ENCODE results near the gene TP53RK.
A peak's percentile ranks its signal among the peaks of the same experiment; 100 is the strongest.

TP53RK gene

GRCh38 chr20:46641424-46641823 lies 47.8 kb downstream of the TP53RK start:
- Histone ChIP-seq H4K8ac (ENCODE audit: low read depth, low read length) (no peak overlapping the region), H3K23ac (ENCODE audit: low read length) (no peak overlapping the region), H3K18ac (ENCODE audit: low read length) (no peak overlapping the region), H2AFZ (ENCODE audit: insufficient read depth, low read length, poor library complexity) (no peak overlapping the region), H3K27ac (ENCODE audit: low read depth, low read length) (no peak overlapping the region), H3K9me3 (ENCODE audit: insufficient read depth, low read depth, low read length) (no peaks in the 10 kb centered on the region), H2AK5ac (ENCODE audit: low read length) (no peak overlapping the region), H3K4me1 (ENCODE audit: control insufficient read depth in 1 of 2, insufficient read depth in 2 of 2, low read length in 2 of 2) (peaks cover 15 to 20% of the 10 kb centered on the region in 2 experiments), H3K4me3 (ENCODE audit: low read depth, low read length) (no peak overlapping the region), H4K91ac (ENCODE audit: low read depth, low read length) (no peak overlapping the region), H3K14ac (ENCODE audit: low read length) (no peak overlapping the region), H3K9ac (ENCODE audit: low read length) (no peak overlapping the region), H3K4ac (ENCODE audit: low read depth, low read length) (no peak overlapping the region), H3K79me1 (ENCODE audit: low read length) (peaks cover 9% of the 10 kb centered on the region), H3K4me2 (ENCODE audit: low read length) (no peak overlapping the region), H2BK5ac (ENCODE audit: low read depth, low read length, poor library complexity) (no peak overlapping the region), H2BK120ac (ENCODE audit: insufficient read depth, low read length, poor library complexity) (no peak overlapping the region), H3K79me2 (ENCODE audit: control insufficient read depth, insufficient read depth, low read length, poor library complexity) (no peaks in the 10 kb centered on the region), H4K12ac (ENCODE audit: low read depth, low read length) (no peak overlapping the region), H3K27me3 (ENCODE audit: insufficient read depth, low read length) (no peaks in the 10 kb centered on the region), H2BK12ac (ENCODE audit: low read length) (no peak overlapping the region), H3K36me3 (ENCODE audit: control insufficient read depth in 1 of 2, insufficient read depth in 2 of 2, low read length in 2 of 2) (no peaks in the 10 kb centered on the region)
- no peak for DNase-seq

GRCh38 chr20:46640536-46641311 lies 48.5 kb downstream of the TP53RK start:
- no peak overlapping the region for H2AK5ac ChIP-seq (ENCODE audit: low read length)
- H2BK12ac ChIP-seq (ENCODE audit: low read length) = no peak overlapping the region
- no peaks in the 10 kb centered on the region for H3K36me3 ChIP-seq (ENCODE audit: control insufficient read depth in 1 of 2, insufficient read depth in 2 of 2, low read length in 2 of 2)
- no peak overlapping the region for H3K23ac ChIP-seq (ENCODE audit: low read length)
- no peaks in the 10 kb centered on the region for H3K79me2 ChIP-seq (ENCODE audit: control insufficient read depth, insufficient read depth, low read length, poor library complexity)
- no peak overlapping the region for H3K4me2 ChIP-seq (ENCODE audit: low read length)
- no peak overlapping the region for H3K18ac ChIP-seq (ENCODE audit: low read length)
- H2BK5ac ChIP-seq (ENCODE audit: low read depth, low read length, poor library complexity) = no peak overlapping the region
- H2BK120ac ChIP-seq (ENCODE audit: insufficient read depth, low read length, poor library complexity) = no peak overlapping the region
- no peak overlapping the region for H4K8ac ChIP-seq (ENCODE audit: low read depth, low read length)
- H3K27ac ChIP-seq (ENCODE audit: low read depth, low read length) = no peak overlapping the region
- peaks cover 9% of the 10 kb centered on the region for H3K79me1 ChIP-seq (ENCODE audit: low read length)
- no peak overlapping the region for H3K4me3 ChIP-seq (ENCODE audit: low read depth, low read length)
- no peaks in the 10 kb centered on the region for H3K27me3 ChIP-seq (ENCODE audit: insufficient read depth, low read length)
- no CpG with 5 or more reads among the region's 14 CpGs for WGBS (ENCODE audit: extremely low coverage, insufficient coverage, insufficient read length)
- H3K9ac ChIP-seq (ENCODE audit: low read length) = peak overlapping the region; percentile 25
- no peak overlapping the region for H4K12ac ChIP-seq (ENCODE audit: low read depth, low read length)
- H3K4ac ChIP-seq (ENCODE audit: low read depth, low read length) = no peak overlapping the region
- DNase-seq = no peak
- no peak overlapping the region for H2AFZ ChIP-seq (ENCODE audit: insufficient read depth, low read length, poor library complexity)
- no peaks in the 10 kb centered on the region for H3K9me3 ChIP-seq (ENCODE audit: insufficient read depth, low read depth, low read length)
- H3K4me1 ChIP-seq (ENCODE audit: control insufficient read depth in 1 of 2, insufficient read depth in 2 of 2, low read length in 2 of 2) = peaks cover 19 to 25% of the 10 kb centered on the region in 2 experiments
- peak overlapping the region; percentile 25 for H4K91ac ChIP-seq (ENCODE audit: low read depth, low read length)
- no peak overlapping the region for H3K14ac ChIP-seq (ENCODE audit: low read length)

GRCh38 chr20:46640044-46640443 lies 49.2 kb downstream of the TP53RK start:
- no peak overlapping the region for H2AFZ ChIP-seq (ENCODE audit: insufficient read depth, low read length, poor library complexity)

GRCh38 chr20:46639587-46639986 lies 49.7 kb downstream of the TP53RK start:
- Histone ChIP-seq H2AK5ac (ENCODE audit: low read length) (no peak overlapping the region), H3K4ac (ENCODE audit: low read depth, low read length) (no peak overlapping the region), H2BK120ac (ENCODE audit: insufficient read depth, low read length, poor library complexity) (no peak overlapping the region), H3K9ac (ENCODE audit: low read length) (no peak overlapping the region), H2BK12ac (ENCODE audit: low read length) (no peak overlapping the region), H3K79me2 (ENCODE audit: control insufficient read depth, insufficient read depth, low read length, poor library complexity) (no peaks in the 10 kb centered on the region), H4K91ac (ENCODE audit: low read depth, low read length) (no peak overlapping the region), H3K27ac (ENCODE audit: low read depth, low read length) (no peak overlapping the region), H3K14ac (ENCODE audit: low read length) (no peak overlapping the region), H2AFZ (ENCODE audit: insufficient read depth, low read length, poor library complexity) (no peak overlapping the region), H3K4me2 (ENCODE audit: low read length) (no peak overlapping the region), H3K4me3 (ENCODE audit: low read depth, low read length) (no peak overlapping the region), H4K12ac (ENCODE audit: low read depth, low read length) (no peak overlapping the region), H3K23ac (ENCODE audit: low read length) (no peak overlapping the region), H3K4me1 (ENCODE audit: control insufficient read depth in 1 of 2, insufficient read depth in 2 of 2, low read length in 2 of 2) (peaks cover 26 to 36% of the 10 kb centered on the region in 2 experiments), H3K9me3 (ENCODE audit: insufficient read depth, low read depth, low read length) (no peaks in the 10 kb centered on the region), H3K79me1 (ENCODE audit: low read length) (peaks cover 12% of the 10 kb centered on the region), H3K27me3 (ENCODE audit: insufficient read depth, low read length) (no peaks in the 10 kb centered on the region), H3K18ac (ENCODE audit: low read length) (no peak overlapping the region), H4K8ac (ENCODE audit: low read depth, low read length) (no peak overlapping the region), H2BK5ac (ENCODE audit: low read depth, low read length, poor library complexity) (no peak overlapping the region), H3K36me3 (ENCODE audit: control insufficient read depth in 1 of 2, insufficient read depth in 2 of 2, low read length in 2 of 2) (no peaks in the 10 kb centered on the region)
- DNase-seq = no peak
- WGBS (ENCODE audit: extremely low coverage, insufficient coverage, insufficient read length) = no CpG with 5 or more reads among the region's 3 CpGs

More at GRCh38 chr20:46640044-46640443, 49.2 kb downstream of the TP53RK start:
- no peak overlapping the region for H2BK5ac ChIP-seq (ENCODE audit: low read depth, low read length, poor library complexity)
- H3K79me2 ChIP-seq (ENCODE audit: control insufficient read depth, insufficient read depth, low read length, poor library complexity) = no peaks in the 10 kb centered on the region
- no peak overlapping the region for H3K4ac ChIP-seq (ENCODE audit: low read depth, low read length)
- H3K27me3 ChIP-seq (ENCODE audit: insufficient read depth, low read length) = no peaks in the 10 kb centered on the region
- H4K91ac ChIP-seq (ENCODE audit: low read depth, low read length) = no peak overlapping the region
- H4K12ac ChIP-seq (ENCODE audit: low read depth, low read length) = no peak overlapping the region
- no peak overlapping the region for H3K4me2 ChIP-seq (ENCODE audit: low read length)
- H3K27ac ChIP-seq (ENCODE audit: low read depth, low read length) = no peak overlapping the region
- peaks cover 12% of the 10 kb centered on the region for H3K79me1 ChIP-seq (ENCODE audit: low read length)
- no peaks in the 10 kb centered on the region for H3K9me3 ChIP-seq (ENCODE audit: insufficient read depth, low read depth, low read length)
- H4K8ac ChIP-seq (ENCODE audit: low read depth, low read length) = no peak overlapping the region
- no peak overlapping the region for H2AK5ac ChIP-seq (ENCODE audit: low read length)
- no peak overlapping the region for H2BK120ac ChIP-seq (ENCODE audit: insufficient read depth, low read length, poor library complexity)
- peaks cover 24 to 32% of the 10 kb centered on the region in 2 experiments for H3K4me1 ChIP-seq (ENCODE audit: control insufficient read depth in 1 of 2, insufficient read depth in 2 of 2, low read length in 2 of 2)
- WGBS (ENCODE audit: extremely low coverage, insufficient coverage, insufficient read length) = no CpG with 5 or more reads among the region's 6 CpGs
- no peak overlapping the region for H3K4me3 ChIP-seq (ENCODE audit: low read depth, low read length)
- DNase-seq = no peak
- no peak overlapping the region for H3K9ac ChIP-seq (ENCODE audit: low read length)
- no peak overlapping the region for H3K14ac ChIP-seq (ENCODE audit: low read length)
- H3K23ac ChIP-seq (ENCODE audit: low read length) = no peak overlapping the region
- H2BK12ac ChIP-seq (ENCODE audit: low read length) = peak overlapping the region; percentile 0
- no peak overlapping the region for H3K18ac ChIP-seq (ENCODE audit: low read length)
- H3K36me3 ChIP-seq (ENCODE audit: control insufficient read depth in 1 of 2, insufficient read depth in 2 of 2, low read length in 2 of 2) = no peaks in the 10 kb centered on the region

Data from trophoblast cell (in vitro differentiated cells and primary cell).